HepG2 (cell line): ENCODE measurements around the gene CCDC136. TPM values are rescaled to one million over a fixed set of nuclear protein-coding genes. Genes with fewer than 3 reads are reported as not detected.

Experiments used
- ATAC-seq: fragments of 200-7000 bp; cut with Tn5 transposase; 3 replicates; pipeline ENCODE4 v1.9.1; 2020; ENCODE audit warnings: mild to moderate bottlenecking, moderate library complexity
- BruUV-seq: library from RNA; stranded (reverse); fragments of 400-500 nt; replicated peaks from 2 replicates; lab custom pipeline; 2021; lab: Mats Ljungman, UMichigan
- CTCF ChIA-PET: fragments of 300-600 bp; formaldehyde crosslinking; extraction: SDS; loops from one replicate; lab custom pipeline; 2021; ENCODE audit warnings: low total read pairs, inconsistent platforms, low intra/inter-chr PET ratio; lab: Yijun Ruan, JAX
- POLR2A ChIA-PET: fragments of 350-600 bp; sonication (Branson Sonifier 250); formaldehyde crosslinking; loops from one replicate; lab custom pipeline; 2020; ENCODE audit warnings: antibody characterized with exemption, inconsistent platforms; lab: Yijun Ruan, JAX
- DNase-seq: peaks from one replicate; pipeline ENCODE4 v3.0.0-alpha.2; 2015; ENCODE audit warnings: low spot score
- FAIRE-seq: peaks from 3 replicates; lab custom pipeline; 2011; peaks lifted over from hg19 to GRCh38; lab: Jason Lieb, UNC
- H2AFZ ChIP-seq: one replicate; pipeline ENCODE4 v1.6.1; 2011; ENCODE audit warnings: low read length, inconsistent platforms
- H3K27ac ChIP-seq: fragments of 300-600 bp; 3 replicates; pipeline ENCODE4 v1.8.0; 2011; ENCODE audit warnings: mixed run types, mild to moderate bottlenecking, mixed read lengths, low read length, inconsistent platforms; ENCODE audit not compliant: insufficient read depth; ENCODE audit errors: extremely low read length
- H3K27me3 ChIP-seq, 2 experiments: fragments of 200-600 bp in 1 of 2; 2 replicates in 1 of 2; 3 replicates in 1 of 2; pipeline versions ENCODE4 v1.6.0 to v1.8.0; 2011; ENCODE audit warnings: low read length in 2 of 2, mild to moderate bottlenecking in 2 of 2, moderate library complexity in 2 of 2, inconsistent platforms in 1 of 2; ENCODE audit not compliant: insufficient read depth in 2 of 2, control insufficient read depth in 1 of 2
- H3K36me3 ChIP-seq, 2 experiments: fragments of 200-600 bp in 1 of 2; replicated peaks in 1 of 2; 2 replicates in 1 of 2; 3 replicates in 1 of 2; pipeline versions ENCODE4 v1.5.1 to v1.8.0; 2011; ENCODE audit warnings: low read length in 2 of 2, inconsistent platforms in 1 of 2; ENCODE audit not compliant: insufficient read depth in 2 of 2, control insufficient read depth in 1 of 2
- H3K4me1 ChIP-seq: 2 replicates; pipeline ENCODE4 v1.5.1; 2012; ENCODE audit warnings: low read length, inconsistent platforms; ENCODE audit not compliant: insufficient read depth
- H3K4me2 ChIP-seq: 2 replicates; pipeline ENCODE4 v1.6.0; 2011; ENCODE audit warnings: low read depth, low read length, inconsistent platforms
- H3K4me3 ChIP-seq, 3 experiments: fragments of 200-600 bp in 1 of 3; sonication (generic), shearing (Covaris generic) in 1 of 3; replicated peaks in 1 of 3; 2 replicates each; pipeline ENCODE4 v1.5.1; 2011 to 2016; ENCODE audit warnings: low read length in 3 of 3, inconsistent platforms in 2 of 3, low read depth in 2 of 3, mild to moderate bottlenecking in 2 of 3, control low read depth in 1 of 3, mixed read lengths in 1 of 3; ENCODE audit not compliant: insufficient read depth in 1 of 3
- H3K79me2 ChIP-seq: one replicate; pipeline ENCODE4 v1.6.1; 2011; ENCODE audit warnings: low read length, inconsistent platforms; ENCODE audit not compliant: insufficient read depth
- H3K9ac ChIP-seq: 2 replicates; pipeline ENCODE4 v1.6.0; 2011; ENCODE audit warnings: mild to moderate bottlenecking, low read depth, low read length, inconsistent platforms; ENCODE audit not compliant: insufficient read depth
- H3K9me3 ChIP-seq: 2 replicates; pipeline ENCODE4 v1.5.1; 2012; ENCODE audit warnings: mild to moderate bottlenecking, low read length
- H4K20me1 ChIP-seq: 2 replicates; pipeline ENCODE4 v1.6.0; 2011; ENCODE audit warnings: inconsistent platforms, mild to moderate bottlenecking, low read length, moderate library complexity; ENCODE audit not compliant: insufficient read depth
- BHLHE40 ChIP-seq: IDR thresholded peaks from 2 replicates; pipeline ENCODE4 v1.6.1; 2011; ENCODE audit warnings: low read length, improper control_type of control experiment
- CTCF ChIP-seq: sonication (generic); formaldehyde crosslinking; IDR thresholded peaks from 2 replicates; pipeline ENCODE4 v1.5.0; 2020; ENCODE audit warnings: mild to moderate bottlenecking, missing genetic modification reagents, moderate library complexity
- EHMT2 ChIP-seq: fragments of 200-600 bp; sonication (generic); IDR thresholded peaks from 2 replicates; pipeline ENCODE4 v1.7.0; 2017; ENCODE audit warnings: antibody characterized with exemption, low read depth, low read length, borderline replicate concordance
- HMG20A ChIP-seq: IDR thresholded peaks from 2 replicates; pipeline ENCODE4 v1.6.1; 2016; ENCODE audit warnings: borderline replicate concordance
- HNRNPL ChIP-seq: fragments of 200-400 bp; formaldehyde crosslinking; IDR thresholded peaks from 2 replicates; pipeline ENCODE4 v1.6.1; 2017; ENCODE audit warnings: mild to moderate bottlenecking, low read depth, low read length
- PATZ1 ChIP-seq: sonication (generic); formaldehyde crosslinking; IDR thresholded peaks from 2 replicates; pipeline ENCODE4 v1.4.0; 2020; ENCODE audit warnings: missing genetic modification reagents
- PAXIP1 ChIP-seq: sonication (generic); formaldehyde crosslinking; conservative IDR thresholded peaks from 2 replicates; pipeline ENCODE4 v1.4.0; 2020; ENCODE audit warnings: mild to moderate bottlenecking, missing genetic modification reagents, moderate library complexity
- RBM22 ChIP-seq: fragments of 200-400 bp; formaldehyde crosslinking; optimal IDR thresholded peaks from 2 replicates; pipeline ENCODE3; 2017; ENCODE audit warnings: mild to moderate bottlenecking, low read length, moderate library complexity
- TEAD3 ChIP-seq: optimal IDR thresholded peaks from 2 replicates; pipeline ENCODE3; 2016; ENCODE audit warnings: borderline replicate concordance
- ZBTB8A ChIP-seq: sonication (generic); formaldehyde crosslinking; IDR thresholded peaks from 2 replicates; pipeline ENCODE4 v1.4.0; 2020; ENCODE audit warnings: mild to moderate bottlenecking, low read depth, missing genetic modification reagents, borderline replicate concordance
- ZMYM4 ChIP-seq: sonication (generic); formaldehyde crosslinking; IDR thresholded peaks from 2 replicates; pipeline ENCODE4 v1.8.1; 2023; ENCODE audit warnings: mild to moderate bottlenecking, missing genetic modification reagents
- ZNF256 ChIP-seq: sonication (generic); formaldehyde crosslinking; conservative IDR thresholded peaks from 2 replicates; pipeline ENCODE4 v1.4.0; 2020; ENCODE audit warnings: missing genetic modification reagents
- ZNF264 ChIP-seq: sonication (generic); formaldehyde crosslinking; IDR thresholded peaks from 2 replicates; pipeline ENCODE4 v1.4.0; 2020; ENCODE audit warnings: missing genetic modification reagents
- ZNF383 ChIP-seq: sonication (generic); formaldehyde crosslinking; IDR thresholded peaks from 2 replicates; pipeline ENCODE4 v1.4.0; 2020; ENCODE audit warnings: missing genetic modification reagents, mild to moderate bottlenecking, borderline replicate concordance
- ZNF713 ChIP-seq: sonication (generic); formaldehyde crosslinking; IDR thresholded peaks from 2 replicates; pipeline ENCODE4 v1.4.0; 2020; ENCODE audit warnings: mild to moderate bottlenecking, missing genetic modification reagents
- ZNF737 ChIP-seq: sonication (generic); formaldehyde crosslinking; IDR thresholded peaks from 2 replicates; pipeline ENCODE4 v1.5.0; 2020; ENCODE audit warnings: missing genetic modification reagents, mild to moderate bottlenecking, borderline replicate concordance
- ZNF777 ChIP-seq: sonication (generic); formaldehyde crosslinking; IDR thresholded peaks from 2 replicates; pipeline ENCODE4 v1.4.0; 2020; ENCODE audit warnings: missing genetic modification reagents
- WGBS: methylation state at CpG from one replicate; pipeline ENCODE4 v1.1.6; 2017; ENCODE audit warnings: low lambda C conversion rate; 5-methylcytosine and 5-hydroxymethylcytosine counted together
- in situ Hi-C: cut with HindIII; loops from 2 replicates; pipeline ENCODE4 v1.10.0; 2017; ENCODE audit warnings: low pct_unique_long_range_greater_than_20kb; ENCODE audit not compliant: extremely low pct_ligation_motif_present
- intact Hi-C: fragments of 100-400 bp; cut with micrococcal nuclease; formaldehyde crosslinking; loops from one replicate; pipeline ENCODE4 v1.10.0; 2022; ENCODE audit not compliant: unreplicated experiment
- polyA plus RNA-seq, 8 experiments: library from polyadenylated mRNA; depleted of rRNA in 3 of 8; stranded (reverse) in 7 of 8; unstranded in 1 of 8; fragments of >200 nt; fragmentation: Illumina TruSeq in 4 of 8; extraction: Trizol in 4 of 8; gene quantifications; 2 replicates each; pipeline versions ENCODE4 v1.2.1 to v1.2.3, GENCODE V29; 2011 to 2016; ENCODE audit warnings: low read depth in 4 of 8, missing spikeins in 1 of 8, mixed read lengths in 1 of 8; ENCODE audit not compliant: insufficient read depth in 1 of 8
- total RNA-seq, 5 experiments: library from RNA; depleted of rRNA; stranded (reverse); fragments of >200 nt; fragmentation: Illumina TruSeq; extraction: Trizol; gene quantifications; 2 replicates each; pipeline ENCODE4 v1.2.3, GENCODE V29; 2016; ENCODE audit warnings: low read depth in 1 of 5

CCDC136 gene
- total and polyA plus RNA-seq, 2 of the 13 experiments (the other 11 are each of a cell fraction or from before 2014, with no cell fraction given), result 0.04 to 0.38 TPM

GRCh38 chr7:128841921-128842673, 50.3 kb downstream of the CCDC136 start:
- H3K79me2 ChIP-seq, result no peaks in the 10 kb centered on the region
- FAIRE-seq, result no peak
- WGBS, result 58% methylated on average over 17 of the region's 35 CpGs
- H3K4me3 ChIP-seq, result no peak overlapping the region; a peak in 1 of 6 replicates
- in situ Hi-C loops, result no loop called here
- no peaks in the 10 kb centered on the region for H3K36me3 ChIP-seq
- H3K9ac ChIP-seq, result no peak overlapping the region
- intact Hi-C loops, result no loop called here
- no peaks in the 10 kb centered on the region for H4K20me1 ChIP-seq
- DNase-seq, result no peak
- H3K4me2 ChIP-seq, result peak overlapping the region; percentile 36; the same call in 1 of the 2 replicates
- BruUV-seq, result no TSS peak
- ChIA-PET POLR2A (no interaction called here), CTCF (interaction anchor here (1.6 to 3.0 kb wide), 3 partner anchors 33 to 42 kb away, joined by 6 to 13 read pairs (median 11); no protein-coding TSS in a partner anchor)
- peak; percentile 64 for ATAC-seq
- peaks cover 11% of the 10 kb centered on the region for H3K4me1 ChIP-seq
- H3K9me3 ChIP-seq, result no peaks in the 10 kb centered on the region
- no peak overlapping the region for H2AFZ ChIP-seq
- no peak overlapping the region for H3K27ac ChIP-seq
- H3K27me3 ChIP-seq, result peaks cover 5 to 15% of the 10 kb centered on the region in 2 experiments; a peak in 2 of 5 replicates
- TF ChIP-seq ZBTB8A (CRISPR knock-in tag), result no peak
- no peak for TF ChIP-seq RBM22
- TF ChIP-seq PATZ1 (CRISPR knock-in tag), result peak; percentile 67; the same call in 1 of the 2 replicates
- no peak for TF ChIP-seq ZNF264 (CRISPR knock-in tag)
- peak; percentile 63 for TF ChIP-seq HNRNPL
- TF ChIP-seq ZNF383 (CRISPR knock-in tag), result no peak
- peak; percentile 70; the same call in 1 of the 2 replicates for TF ChIP-seq ZNF777 (CRISPR knock-in tag)
- TF ChIP-seq CTCF, result peak; percentile 68
- TF ChIP-seq ZNF713 (CRISPR knock-in tag), result no peak
- TF ChIP-seq ZNF256 (CRISPR knock-in tag), result no peak
- TF ChIP-seq EHMT2, result no peak
- no peak for TF ChIP-seq BHLHE40
- no peak for TF ChIP-seq ZNF737 (CRISPR knock-in tag)
- no peak for TF ChIP-seq PAXIP1 (CRISPR knock-in tag)
- no peak for TF ChIP-seq ZMYM4 (CRISPR knock-in tag)
- peak; percentile 18 for TF ChIP-seq TEAD3 (CRISPR knock-in tag)
- TF ChIP-seq HMG20A (CRISPR knock-in tag), result no peak
